ENCODE measurements around the gene ARSB.

Gene ARSB

DNA sequence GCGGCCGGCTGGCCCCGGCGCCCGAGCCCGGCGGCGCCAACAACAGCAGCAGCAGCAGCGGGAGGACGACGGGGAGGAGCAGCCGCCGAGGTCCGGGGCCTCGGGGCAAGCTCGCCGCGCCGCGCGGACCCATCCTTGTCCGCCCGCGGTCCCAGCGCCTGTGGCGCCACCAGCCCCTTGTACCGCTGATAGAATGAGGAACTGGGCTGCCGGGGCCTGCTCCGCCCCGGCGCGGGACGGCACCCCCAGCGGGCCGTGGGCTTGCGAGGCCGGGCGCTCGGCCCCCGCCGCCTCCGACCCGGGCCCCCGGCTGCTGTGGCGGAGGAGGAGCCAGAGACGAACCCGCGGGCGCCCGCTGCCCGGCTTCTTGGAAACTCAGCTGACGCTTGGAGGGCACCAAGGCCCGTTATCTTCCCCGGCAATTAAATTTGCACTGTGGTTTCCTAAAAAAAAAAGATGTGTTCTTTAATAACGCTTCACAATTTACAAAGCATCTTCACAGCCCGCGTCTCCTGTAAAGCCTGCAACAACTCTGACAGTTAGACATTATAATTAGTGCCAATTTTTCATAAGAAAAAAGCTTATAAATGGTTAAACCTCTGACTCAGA lies at the start of gene ARSB:
ARSB (minus strand) TSS at position 195 of the 609 bp plus-strand sequence; CDS start at position 133, 62 bp downstream.
- DNase-seq (ENCODE audit: low read depth in 2 of 2, low spot score in 1 of 2) = peak in 1 of 2 donors; percentile 21

DNA sequence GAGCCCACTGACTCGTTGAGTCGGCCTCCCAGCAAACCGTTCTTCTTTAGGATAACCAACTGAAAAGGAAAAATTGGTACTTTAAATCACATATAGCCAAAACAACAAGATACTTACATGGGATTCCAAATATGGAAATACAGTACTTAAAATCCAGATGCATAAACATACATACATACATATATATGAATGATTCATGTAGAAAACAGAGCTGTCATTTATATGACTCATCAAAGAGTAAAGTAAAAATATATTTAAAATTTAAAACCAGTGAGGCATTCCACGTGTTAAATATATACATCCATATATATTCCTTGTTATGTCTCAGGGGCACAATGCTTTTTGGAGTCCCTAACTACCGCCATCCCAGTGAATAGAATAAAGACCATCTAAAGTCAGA lies 47.7 kb upstream of the ARSB start:
- no peak for DNase-seq (ENCODE audit: low read depth in 2 of 2, low spot score in 1 of 2)

DNA sequence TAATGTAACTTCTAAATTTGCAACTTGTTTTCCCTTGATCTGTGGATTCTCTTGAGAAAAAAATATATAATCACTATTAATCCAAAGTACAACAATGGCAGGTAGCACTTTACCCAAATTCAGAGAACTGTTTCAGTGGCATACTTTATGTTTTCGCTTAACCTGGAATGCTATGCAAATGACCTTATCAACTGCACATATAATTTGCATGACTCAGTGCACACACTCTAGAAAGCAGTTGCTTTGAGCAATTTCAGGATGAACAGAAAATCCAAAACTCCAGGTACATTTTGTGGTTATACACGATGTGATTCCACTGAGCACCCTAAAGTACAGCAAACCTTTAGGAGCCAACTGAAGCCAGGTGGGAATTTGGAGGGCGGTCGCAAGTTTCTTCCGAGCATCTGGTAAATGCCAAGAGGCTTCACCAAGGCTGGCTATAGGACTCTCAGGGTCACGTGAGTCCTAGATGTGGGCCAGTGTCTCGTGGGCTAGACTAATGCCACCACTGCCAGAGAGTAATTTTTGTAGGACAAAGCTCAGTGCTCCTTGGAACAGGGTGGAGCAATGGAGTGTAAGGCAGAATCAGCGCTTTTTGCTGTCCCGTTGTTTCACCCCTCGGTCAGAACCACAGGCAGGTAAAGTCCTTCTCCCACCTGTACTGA lies 47.1 kb upstream of the ARSB start:
- DNase-seq (ENCODE audit: low read depth in 2 of 2, low spot score in 1 of 2) = no peak

DNA sequence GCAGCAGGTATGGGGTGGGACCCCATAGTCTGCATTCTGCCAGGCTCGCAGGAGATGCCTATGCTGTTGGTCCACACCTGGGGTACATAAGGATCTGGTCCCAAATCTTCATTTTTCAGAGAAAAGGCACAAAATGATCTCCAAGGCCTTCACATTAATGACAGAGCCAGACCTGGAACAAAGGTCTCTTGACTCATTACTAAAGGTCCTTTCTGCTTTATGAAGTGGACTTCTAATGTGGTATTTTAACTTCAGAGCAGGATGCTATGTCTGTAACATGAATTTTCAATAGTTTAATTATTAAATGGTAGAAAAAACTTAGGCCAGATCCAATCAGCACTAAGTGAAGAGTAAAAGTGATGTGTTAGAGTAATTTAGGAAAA lies 46.4 kb upstream of the ARSB start:
- DNase-seq (ENCODE audit: low read depth in 2 of 2, low spot score in 1 of 2) = no peak

DNA sequence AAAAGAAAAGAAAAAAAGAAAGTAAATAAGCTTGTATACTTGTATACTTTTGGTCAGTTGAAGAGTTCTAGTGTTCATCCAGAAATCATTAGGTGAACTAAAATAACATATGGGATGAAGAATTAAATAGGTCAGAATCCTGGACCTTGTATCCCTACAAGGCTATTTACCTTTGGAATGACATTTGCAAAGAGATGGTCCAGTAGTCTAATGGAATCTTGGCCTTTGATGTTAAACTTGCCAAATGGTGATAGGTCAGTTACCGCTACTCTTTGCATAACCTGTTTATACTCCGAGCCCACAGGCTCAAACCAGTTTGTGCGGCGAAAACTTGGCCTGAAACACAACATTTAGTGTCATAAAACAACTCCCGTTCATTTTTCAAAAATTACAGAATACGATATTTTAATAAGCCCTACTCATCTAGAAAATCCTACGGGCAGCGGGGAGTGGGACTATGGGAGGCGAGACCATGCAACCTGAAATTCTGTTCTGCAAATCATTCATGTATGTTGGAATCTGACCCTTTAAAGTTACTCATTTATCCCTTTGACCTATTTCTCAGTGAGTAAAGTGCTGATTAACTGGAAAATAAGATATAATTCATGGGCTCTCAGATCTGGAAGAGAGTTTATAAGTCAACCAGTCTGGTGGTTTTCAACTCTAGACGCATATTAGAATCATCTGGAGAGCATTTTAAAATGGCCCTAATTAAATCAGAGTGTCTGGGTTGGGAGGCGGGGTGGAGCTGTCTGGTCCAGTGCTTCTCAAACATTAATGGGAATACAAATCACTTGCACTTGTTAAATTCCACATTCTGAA lies 45.8 kb upstream of the ARSB start:
- no peak for DNase-seq (ENCODE audit: low read depth in 2 of 2, low spot score in 1 of 2)

DNA sequence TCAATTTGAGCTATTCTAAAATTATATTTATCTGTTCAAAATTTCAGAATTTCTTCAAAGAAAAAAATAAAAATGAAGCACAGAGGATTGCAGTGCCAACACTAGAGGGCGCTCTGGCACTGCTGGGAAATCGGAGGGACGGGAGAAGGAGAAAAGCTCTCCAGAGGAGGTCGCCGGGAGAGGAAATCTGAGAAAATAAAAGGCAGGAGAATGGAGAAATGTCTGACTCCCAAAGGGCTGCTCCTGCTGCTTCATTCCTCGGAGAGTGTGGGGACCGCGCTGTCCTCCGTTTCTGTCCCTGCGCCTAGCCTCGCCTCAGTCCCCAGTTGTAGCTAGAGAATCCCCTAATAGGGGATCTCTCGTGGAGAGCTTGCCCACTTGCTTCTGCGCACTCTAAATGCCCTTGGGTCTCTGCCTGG lies 40.0 kb upstream of the ARSB start:
- DNase-seq (ENCODE audit: low read depth in 2 of 2, low spot score in 1 of 2) = peak in 1 of 2 donors; percentile 10

DNA sequence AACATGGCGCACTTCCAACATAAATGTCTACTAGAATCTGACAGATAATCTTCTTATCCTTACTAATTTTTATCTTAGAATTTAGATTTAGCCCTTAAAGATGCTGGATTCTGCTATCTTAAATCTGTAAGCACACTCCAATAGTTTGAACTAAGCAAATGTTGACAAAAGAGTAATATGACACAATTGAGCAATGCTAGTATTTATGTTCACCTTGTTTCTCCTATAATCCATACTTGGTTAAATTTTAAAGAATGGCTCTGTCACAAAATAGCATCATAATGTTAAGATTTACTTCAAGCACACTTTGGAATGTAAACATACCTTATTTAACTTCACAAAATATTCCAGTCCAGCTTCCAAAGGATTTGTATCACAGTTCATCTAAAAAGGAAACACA lies 38.8 kb upstream of the ARSB start:
- no peak for DNase-seq (ENCODE audit: low read depth in 2 of 2, low spot score in 1 of 2)

DNA sequence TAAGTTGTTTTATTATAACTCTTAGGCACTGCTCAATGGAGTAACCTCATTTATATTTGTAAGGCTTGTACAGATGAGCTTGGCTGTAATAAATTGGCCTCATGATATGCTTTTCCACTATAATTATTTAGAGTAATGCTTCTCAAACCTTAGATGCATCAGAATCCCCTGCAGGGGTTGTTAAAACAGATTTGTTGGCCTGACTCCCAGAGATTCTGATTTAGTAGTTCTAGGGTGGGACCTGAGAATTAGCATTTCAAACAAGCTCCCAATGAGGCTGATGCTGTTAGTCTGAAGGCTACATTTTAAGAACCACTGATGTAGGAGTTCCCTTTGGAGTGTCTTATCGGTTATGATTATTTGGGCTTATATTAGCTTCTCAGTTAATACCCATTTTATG lies 38.2 kb upstream of the ARSB start:
- DNase-seq (ENCODE audit: low read depth in 2 of 2, low spot score in 1 of 2) = no peak

DNA sequence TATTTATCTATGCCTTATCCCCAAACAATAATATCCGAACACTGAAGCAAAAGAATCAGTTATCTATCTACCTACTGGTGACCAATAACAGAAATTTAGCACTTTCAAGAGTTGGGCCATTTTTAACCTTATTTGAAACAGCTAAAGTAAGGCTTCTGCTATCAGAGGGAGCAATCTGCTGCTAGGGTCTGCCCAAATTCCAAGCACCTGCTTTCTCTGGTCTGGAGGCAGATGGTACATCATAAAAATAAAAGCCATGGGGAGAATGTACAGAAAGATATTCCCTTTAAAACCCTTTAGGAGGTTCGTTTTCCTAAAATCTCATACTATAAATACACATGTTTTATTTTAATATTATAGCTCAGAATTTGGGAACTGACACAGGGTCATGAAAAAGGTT lies 37.7 kb upstream of the ARSB start:
- no peak for DNase-seq (ENCODE audit: low read depth in 2 of 2, low spot score in 1 of 2)

DNA sequence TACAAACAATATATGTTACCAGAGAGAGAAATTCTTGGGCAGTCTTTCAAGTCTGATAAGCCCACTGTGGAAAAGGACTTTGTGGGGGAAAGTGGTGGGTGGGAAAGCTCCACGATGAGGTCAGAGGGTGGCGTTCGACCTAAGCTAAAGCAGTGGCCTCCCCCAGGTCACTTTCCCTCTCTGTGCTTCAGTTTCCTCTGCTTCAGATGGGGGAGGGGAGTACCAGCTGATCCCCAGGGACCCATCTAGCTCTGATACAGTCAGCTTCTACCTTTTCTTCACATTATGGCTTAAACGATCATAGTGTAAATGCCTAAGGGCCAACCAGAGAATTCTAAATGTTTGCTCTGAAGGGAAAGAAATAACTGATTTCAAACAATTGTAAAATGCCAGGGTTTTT lies 36.6 kb upstream of the ARSB start:
- no peak for DNase-seq (ENCODE audit: low read depth in 2 of 2, low spot score in 1 of 2)

DNA sequence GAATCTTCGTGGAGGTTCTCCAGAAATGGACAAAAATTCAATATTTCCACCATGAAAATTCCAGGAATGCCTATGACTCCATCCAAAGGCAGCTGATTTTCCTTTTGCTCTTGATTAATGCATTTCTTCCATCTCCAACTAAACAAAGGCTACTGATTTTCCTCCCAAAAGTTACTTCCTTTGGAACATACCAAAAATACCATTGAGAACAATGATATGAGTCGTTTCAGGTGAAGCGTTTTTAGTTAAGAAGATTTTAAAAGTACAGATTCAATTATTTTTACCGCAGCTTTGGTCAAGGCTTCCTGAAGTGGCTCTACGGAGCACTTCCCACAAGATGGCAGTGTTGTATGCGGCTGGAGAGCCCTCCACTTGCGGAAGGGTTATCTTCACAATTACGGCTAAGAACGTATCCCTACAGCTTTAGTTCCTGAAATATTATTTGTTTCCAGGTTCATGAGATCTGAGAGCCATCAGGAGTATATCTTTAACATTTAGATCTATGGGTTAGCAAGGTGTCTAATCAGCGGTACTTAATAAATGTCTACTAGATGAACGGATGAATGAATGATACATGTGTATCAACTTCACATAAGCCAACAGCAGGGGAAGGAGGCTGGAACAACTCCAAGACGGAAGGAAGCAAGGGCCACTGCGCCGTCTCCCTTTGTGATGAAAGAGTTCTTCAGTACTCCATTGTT lies 35.9 kb upstream of the ARSB start:
- no peak for DNase-seq (ENCODE audit: low read depth in 2 of 2, low spot score in 1 of 2)

DNA sequence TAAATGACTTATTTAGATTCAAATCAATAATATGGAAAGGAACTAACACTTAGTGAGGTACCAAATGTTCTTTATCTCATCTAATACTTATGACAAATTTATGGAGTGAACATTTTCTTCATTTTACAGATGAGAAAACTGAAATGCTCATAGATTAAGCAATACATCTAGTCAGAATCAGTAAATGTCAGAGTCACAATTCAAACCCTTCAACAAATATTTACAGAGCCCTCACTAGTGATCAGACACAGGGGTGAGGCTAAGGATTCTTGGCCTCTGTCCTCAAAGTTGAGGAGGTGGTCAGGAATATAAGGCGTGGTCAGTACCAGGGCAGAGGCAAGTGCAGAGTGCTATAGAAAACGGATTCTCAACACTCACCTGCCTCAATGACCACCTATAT lies 29.5 kb upstream of the ARSB start:
- no peak for DNase-seq (ENCODE audit: low read depth in 2 of 2, low spot score in 1 of 2)

DNA sequence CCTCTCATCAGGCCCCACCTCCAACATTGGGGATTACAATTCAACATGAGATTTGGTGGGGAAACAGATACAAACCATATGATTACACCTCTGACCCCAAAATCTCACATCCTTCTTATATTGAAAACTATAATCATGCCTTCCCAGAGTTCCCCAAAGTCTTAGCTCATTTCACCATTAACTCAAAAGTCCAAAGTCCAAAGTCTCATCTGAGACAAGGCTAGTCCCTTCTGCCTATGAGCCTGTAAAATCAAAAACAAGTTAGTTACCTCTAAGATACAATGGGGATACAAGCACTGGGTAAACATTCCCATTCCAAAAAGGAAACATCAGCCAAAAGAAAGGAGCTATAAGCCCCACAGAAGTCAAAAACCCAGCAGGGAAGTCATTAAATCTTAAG lies 26.8 kb upstream of the ARSB start:
- no peak for DNase-seq (ENCODE audit: low read depth in 2 of 2, low spot score in 1 of 2)

DNA sequence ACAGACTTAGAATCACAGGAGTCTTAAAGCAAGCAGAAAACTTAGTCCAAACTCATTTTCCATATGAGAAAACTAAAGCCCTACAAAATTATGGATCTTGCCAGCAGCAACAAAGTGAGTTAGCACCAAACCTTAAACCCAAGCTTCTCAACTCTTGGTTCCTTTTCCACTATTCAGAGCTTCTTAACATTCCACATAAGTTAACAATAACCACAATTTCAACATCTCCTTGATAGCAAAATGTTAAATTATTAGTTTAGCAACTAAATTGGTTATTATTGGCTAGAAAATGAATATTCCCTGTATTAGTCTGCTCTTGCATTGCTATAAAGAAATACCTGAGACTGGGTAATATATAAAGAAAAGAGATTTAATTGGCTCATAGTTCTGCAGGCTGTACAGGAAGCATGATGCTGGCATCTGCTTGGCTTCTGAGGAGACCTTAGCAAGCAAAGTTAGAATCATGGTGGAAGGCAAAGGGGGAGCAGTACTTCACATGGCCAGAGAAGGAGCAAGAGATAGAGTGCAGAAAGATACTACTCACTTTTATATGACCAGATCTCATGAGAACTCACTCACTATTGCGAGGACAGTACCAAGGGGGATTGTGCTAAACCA lies 26.2 kb upstream of the ARSB start:
- no peak for DNase-seq (ENCODE audit: low read depth in 2 of 2, low spot score in 1 of 2)

DNA sequence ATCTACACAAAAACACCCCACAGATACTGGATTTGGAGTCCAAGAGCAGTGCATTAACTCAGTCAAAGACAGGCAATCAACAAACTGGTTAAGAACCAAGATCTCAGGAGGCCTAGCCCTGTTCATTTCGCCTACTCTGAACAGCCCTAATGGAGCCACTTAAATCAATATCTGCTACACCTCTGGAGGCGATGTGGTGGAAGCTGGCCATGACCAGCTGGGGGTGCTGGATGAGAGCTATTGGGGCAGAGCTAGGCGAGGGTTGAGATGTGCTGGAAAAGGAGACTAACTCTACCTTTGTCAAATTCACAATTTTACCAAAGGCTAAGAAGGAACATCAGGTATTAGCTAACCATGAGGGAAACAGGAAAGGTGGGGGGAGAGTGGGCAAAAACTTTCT lies 23.3 kb upstream of the ARSB start:
- no peak for DNase-seq (ENCODE audit: low read depth in 2 of 2, low spot score in 1 of 2)

DNA sequence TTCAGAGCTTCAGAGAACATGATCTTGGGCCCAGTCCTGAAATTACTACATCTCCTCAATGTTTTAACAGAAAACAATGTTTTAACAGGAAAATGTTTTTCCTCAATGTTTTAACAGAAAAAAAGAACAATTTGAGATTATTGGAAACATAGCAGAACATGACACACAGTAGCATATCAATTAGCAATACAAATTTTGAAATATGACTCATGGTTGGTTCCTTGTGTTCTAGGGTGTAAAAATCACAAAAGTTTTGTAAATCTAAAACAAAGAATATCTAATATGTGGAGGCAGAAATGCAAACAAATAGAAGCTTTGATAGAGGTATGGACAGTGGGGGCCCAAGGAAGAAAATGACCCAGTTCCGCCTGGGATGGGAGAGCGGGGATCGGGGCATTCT lies 22.8 kb upstream of the ARSB start:
- DNase-seq (ENCODE audit: low read depth in 2 of 2, low spot score in 1 of 2) = no peak

DNA sequence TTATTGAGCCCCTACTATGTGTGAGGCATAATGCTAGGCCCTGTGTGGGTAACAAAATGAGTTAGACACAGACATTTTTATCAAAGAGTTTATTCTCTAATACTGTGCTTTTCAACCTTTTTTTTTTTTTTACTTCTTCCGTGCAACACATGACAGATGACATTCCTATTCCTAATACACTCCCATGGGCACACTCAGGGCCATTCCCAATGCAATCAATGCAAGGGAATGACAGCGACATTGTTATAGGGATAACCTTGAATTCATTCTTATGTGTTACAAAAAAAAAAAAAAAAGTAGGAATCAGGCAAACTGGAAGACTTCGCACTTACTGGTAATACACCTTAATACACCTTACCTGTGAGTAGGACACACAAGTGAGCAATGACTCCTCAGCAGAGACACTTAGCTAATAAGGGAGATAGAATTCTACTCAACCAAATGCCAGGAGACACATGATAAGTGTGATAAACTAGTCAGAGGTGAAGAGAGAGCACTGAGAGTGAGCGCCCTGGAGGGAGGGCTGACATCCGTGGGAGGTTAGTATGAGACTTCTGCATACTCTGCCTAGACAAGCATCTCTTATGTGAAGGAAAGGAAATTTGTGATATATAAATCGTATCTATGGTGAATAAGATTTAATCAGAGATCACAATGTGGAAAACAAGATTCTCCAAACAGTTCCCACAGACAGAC lies 21.0 kb upstream of the ARSB start:
- no peak for DNase-seq (ENCODE audit: low read depth in 2 of 2, low spot score in 1 of 2)

DNA sequence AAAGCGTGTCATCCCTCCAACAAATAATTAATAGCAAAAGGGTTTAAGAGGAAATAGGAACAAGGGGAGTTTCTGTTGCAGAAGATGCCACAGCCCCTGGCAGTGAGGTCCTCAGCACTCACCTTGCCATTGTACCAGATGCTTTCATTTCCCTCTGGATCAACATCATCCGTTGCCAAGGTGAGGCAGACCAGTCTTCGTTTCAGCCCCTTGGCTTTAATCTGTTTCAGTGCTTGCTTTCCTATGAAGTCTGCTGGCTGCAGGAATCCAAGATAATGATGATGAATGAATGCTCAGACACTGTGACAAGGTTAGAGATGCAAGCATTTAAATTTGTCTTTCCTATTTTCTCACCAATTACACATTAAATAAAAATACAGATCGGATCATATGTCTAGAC lies 20.0 kb upstream of the ARSB start:
- DNase-seq (ENCODE audit: low read depth in 2 of 2, low spot score in 1 of 2) = no peak

DNA sequence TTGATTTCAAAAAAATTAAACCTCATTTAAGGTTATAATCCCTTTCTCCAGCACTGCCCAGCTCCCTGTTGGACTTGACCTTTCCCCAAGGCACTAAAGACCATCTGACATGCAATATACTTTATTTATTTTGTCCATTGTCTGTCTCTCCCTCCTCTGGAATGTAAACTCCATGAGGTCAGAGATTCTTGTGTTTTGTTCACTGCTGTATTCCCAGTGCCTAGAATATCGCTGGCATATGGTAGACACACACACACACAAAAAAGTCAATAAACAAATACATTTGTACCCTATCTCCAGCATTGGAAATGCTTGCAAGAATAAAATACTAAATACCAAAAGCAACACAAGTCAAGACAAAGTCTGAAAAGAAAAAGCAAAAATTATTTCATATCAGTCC lies 17.3 kb upstream of the ARSB start:
- DNase-seq (ENCODE audit: low read depth in 2 of 2, low spot score in 1 of 2) = no peak

DNA sequence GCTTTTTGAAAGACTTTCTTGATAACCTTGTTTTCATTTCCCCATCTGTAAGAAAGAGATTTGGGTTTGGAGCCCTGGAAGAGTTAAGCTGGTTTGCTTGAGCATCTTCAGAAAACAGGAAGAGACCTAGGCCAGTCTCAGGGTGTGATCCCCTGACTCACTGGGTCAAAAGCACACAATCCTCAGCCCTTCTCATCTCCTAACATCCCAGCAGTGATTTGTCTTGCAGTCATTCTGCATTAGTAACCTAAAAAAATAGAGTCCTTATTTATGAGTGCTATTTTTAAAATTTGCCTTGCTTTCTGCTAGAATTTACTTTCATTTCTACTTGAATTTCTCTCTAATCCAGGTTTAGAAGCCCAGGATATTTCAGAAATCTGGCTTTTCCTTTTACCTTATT lies 16.4 kb upstream of the ARSB start:
- no peak for DNase-seq (ENCODE audit: low read depth in 2 of 2, low spot score in 1 of 2)

DNA sequence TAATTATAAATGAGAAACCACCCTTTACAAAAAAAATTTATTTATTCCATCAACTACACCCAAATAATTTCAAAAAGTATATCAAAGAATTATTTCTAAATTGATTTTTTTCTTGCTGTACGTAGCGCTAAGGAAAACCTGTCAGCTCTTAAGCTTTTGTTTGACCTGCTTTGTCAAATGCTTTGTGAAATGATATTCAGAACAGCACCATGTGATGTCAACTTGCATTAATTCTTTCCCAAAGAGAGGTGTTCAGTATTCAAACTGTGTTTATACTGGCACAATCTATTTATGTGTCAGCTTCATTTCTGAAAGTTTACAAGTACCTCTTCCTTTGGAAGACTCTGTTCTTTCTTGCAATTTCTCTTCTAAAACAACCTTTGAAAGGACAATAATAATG lies 12.0 kb upstream of the ARSB start:
- no peak for DNase-seq (ENCODE audit: low read depth in 2 of 2, low spot score in 1 of 2)
